Measurements from ENCODE around the gene EAPP.
"Not testable (repeated sequence)": the region's sequence is repeated elsewhere in the genome, so short reads cannot be mapped to it uniquely, and the experiment has no call there.

The EAPP gene

DNA sequence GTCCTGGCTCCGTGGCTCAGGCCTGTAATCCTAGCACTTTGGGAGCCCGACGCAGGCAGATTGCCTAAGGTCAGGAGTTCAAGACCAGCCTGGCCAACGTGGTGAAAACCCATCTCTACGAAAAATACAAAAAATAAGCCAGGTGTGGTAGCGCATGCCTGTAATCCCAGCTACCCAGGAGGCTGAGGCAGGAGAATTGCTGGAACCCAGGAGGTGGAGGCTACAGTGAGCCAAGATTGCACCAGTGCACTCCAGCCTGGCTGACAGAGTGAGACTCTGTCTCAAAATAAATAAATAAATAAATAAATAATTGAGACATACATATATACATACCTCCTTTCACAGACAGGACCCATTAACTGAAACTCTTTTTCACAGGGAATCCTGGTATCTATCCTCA lies 1.4 kb downstream of the EAPP start:
- not testable (repeated sequence) for DNase-seq (ENCODE audit: low spot score)

DNA sequence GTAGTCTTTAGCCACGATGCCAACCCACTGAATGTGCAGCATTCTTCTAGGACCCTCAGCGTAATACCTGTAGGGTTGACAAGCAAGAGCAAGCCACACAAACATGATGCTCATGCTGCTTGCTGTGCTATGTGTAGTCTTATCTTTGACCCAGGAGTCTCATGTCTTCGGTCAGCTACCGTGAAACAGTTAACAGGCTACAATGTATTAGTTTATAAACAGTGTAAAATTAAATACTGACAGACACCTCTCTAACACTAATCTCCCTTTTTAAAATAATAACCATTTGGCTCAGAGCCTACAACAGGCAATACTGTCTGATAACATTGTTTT lies 1.9 kb downstream of the EAPP start:
- DNase-seq (ENCODE audit: low spot score): no peak

DNA sequence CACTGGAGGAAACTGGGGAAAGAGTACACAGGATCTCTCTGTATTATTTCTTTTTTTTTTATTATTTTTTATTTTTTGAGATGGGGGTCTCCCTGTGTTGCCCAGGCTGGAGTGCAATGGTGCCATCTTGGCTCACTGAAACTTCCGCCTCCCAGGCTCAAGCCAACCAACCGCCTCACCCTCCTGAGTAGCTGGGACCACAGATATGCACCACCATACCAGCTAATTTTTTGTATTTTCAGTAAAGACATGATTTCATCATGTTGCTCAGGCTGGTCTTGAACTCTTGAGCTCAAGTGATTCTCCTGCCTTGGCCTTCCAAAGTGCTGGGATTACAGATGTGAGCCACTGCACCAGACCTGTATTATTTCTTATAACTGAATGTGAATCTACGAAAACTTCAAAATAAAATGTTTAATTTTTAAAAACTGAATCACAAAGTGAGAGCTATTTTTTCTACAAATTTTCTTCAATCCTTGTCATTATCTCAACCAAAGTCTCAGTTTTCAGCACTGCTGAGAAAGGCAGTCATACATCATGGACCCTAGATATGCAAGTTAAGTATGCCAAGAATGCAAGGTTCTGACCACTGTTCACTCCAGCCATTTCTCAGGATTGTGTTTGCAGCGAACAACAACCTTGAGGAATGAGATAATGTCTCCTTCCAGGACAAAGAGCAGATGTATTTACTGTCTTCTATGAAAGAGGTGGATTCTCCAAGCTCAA lies 2.4 kb downstream of the EAPP start:
- no peak for DNase-seq (ENCODE audit: low spot score)

DNA sequence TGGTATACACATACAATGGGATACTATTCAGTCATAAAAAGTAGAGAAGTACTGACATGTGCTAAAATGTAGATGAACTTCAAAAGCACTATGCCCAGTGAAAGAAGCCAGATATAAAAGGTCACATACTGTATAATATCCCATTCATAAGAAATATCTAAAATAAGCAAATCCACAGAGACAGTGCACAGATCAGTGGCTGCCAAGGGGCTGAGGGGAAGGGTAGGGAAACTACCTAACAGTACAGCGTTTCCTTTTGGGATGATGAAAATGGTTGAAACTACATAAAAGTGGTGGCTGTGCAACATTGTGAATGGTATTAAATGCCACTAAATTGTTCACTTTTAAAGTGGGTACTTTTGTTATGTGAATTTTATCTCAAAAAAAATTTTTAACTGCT lies 11.9 kb downstream of the EAPP start:
- DNase-seq (ENCODE audit: low spot score): no peak

DNA sequence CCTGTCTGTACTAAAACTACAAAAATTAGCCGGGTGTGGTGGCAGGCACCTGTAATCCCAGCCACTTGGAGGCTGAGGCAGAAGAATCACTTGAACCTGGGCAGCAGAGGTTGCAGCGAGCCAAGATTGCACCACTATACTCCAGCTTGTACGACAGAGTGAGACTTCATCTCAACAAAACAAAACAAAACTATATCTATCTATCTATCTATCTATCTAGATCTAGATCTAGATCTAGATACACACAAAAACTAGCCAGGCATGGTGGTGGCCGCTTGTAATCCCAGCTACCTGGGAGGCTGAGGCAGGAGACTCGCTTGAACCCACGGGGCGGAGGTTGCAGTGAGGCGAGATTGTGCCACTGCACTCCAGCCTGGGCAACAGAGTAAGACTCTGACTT lies 15.3 kb downstream of the EAPP start:
- DNase-seq (ENCODE audit: low spot score): not testable (repeated sequence)

DNA sequence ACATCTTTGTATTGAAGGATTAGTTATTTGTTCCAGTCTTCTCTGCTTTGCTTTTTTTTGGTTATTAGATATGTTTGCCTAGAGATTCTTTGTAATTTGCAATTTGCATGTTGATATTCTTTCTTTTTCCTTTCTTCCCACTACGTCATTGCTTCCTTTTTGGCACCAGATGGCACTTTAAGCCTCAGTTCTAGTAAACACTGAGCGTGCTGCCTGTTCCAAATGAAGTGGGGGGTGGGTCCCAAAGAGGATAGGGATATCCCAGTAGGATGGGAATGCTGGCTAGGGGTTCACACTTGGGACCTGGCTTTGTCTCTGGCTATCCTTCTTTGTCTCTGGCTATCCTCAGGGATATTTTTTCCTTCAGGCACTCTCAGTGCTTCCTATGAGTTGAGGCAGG lies 17.0 kb downstream of the EAPP start:
- DNase-seq (ENCODE audit: low spot score): no peak

DNA sequence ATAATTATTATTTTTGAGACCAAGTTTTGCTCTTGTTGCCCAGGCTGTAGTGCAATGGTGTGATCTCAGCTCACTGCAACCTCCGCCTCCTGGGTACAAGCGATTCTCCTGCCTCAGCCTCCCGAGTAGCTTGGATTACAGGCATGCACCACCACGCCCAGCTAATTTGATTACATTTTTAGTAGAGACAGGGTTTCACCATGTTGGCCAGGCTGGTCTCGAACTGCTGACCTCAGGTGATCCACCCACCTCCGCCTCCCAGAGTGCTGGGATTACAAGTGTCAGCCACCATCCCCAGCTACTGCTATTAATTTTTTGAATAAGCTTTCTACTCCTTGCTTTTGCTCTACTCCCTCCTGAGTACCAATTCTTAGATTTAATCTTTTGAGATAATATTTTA lies 18.4 kb downstream of the EAPP start:
- DNase-seq (ENCODE audit: low spot score): not testable (repeated sequence)

DNA sequence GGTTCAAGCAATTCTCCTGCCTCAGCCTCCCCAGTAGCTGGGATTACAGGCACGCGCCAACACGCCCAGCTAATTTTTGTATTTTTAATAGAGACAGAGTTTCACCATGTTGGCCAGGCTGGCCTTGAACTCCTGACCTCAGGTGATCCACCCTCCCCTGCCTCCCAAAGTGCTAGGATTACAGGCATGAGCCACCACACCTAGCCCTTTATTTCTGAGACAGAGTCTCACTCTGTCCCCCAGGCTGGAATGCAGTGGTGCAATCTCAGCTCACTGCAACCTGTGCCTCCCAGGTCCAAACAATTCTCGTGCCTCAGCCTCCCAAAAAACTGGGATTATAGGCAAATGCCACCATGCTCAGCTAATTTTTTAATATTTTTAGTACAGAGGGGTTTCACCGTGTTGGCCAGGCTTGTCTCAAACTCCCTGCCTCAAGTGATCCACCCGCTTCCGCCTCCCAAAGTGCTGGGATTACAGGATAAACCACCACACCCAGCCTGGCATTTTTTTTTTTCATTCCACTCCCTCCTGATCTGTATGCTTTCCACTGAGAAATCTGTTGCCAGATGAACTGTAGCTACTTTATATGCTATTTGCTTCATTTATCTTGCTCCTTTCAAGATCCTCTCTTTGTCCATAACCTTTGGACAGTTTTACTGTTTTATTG lies 19.1 kb downstream of the EAPP start:
- DNase-seq (ENCODE audit: low spot score): not testable (repeated sequence)

DNA sequence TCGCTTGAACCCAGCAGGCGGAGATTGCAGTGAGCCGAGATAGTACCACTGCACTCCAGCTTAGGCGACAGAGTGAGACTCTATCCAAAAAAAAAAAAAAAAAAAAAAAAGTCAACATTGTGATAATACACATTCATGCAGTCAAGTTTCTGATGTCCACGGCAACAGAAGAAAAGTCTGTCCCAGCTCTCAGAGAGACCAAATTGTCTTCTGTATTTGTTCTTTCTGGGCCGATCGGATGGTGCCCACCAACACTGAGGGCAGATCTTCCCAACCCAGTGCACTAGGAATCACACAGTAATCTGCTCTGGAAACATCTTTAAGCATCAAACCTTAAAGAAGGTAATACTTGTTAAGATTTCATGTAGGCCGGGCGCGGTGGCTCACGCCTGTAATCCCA lies 31.6 kb downstream of the EAPP start:
- DNase-seq (ENCODE audit: low spot score): no peak

DNA sequence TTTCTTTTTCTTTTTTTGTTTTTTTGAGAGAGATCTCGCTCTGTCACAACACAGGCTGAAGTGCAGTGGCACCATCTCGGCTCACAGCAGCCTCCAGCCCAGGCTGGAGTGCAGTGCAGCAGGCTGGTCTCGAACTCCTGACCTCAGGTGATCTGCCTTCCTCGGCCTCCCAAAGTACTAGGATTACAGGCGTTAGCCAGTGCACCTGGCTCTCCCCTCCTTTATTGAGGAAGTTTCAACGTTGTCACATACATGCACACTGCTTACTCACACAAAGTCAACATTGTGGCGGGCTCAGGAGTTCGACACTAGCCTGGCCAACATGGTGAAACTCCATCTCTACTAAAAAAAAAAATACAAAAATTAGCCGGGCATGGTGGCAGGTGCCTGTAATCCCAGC lies 32.0 kb downstream of the EAPP start:
- no peak for DNase-seq (ENCODE audit: low spot score)

DNA sequence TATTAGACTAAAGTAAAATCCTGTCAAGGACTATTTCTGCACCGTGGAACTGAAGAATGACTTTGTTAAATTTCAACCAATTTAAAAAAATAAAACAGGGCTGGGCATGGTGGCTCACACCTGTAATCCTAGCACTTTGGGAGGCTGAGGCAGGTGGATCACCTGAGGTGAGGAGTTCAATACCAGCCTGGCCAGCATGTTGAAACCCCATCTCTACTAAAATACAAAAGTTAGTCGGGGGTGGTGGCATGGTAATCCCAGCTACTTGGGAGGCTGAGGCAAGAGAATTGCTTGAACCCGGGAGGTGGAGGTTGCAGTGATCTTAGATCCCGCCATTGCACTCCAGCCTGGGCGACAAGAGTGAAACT lies 34.4 kb downstream of the EAPP start:
- not testable (repeated sequence) for DNase-seq (ENCODE audit: low spot score)

DNA sequence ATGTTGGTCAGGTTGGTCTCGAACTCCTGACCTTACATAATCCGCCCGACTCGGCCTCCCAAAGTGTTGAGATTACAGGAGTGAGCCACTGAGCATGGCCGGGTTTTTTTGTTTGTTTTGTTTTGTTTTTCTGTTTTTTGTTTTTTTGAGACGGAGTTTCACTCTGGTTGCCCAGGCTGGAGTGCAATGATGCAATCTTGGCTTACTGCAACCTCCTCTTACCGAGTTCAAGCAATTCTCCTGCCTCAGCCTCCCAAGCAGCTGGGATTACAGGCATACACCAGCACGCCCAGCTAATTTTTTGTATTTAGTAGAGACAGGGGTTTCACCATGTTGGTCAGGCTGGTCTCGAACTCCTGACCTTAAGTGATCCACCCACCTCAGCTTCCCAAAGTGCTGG lies 35.5 kb downstream of the EAPP start:
- not testable (repeated sequence) for DNase-seq (ENCODE audit: low spot score)

DNA sequence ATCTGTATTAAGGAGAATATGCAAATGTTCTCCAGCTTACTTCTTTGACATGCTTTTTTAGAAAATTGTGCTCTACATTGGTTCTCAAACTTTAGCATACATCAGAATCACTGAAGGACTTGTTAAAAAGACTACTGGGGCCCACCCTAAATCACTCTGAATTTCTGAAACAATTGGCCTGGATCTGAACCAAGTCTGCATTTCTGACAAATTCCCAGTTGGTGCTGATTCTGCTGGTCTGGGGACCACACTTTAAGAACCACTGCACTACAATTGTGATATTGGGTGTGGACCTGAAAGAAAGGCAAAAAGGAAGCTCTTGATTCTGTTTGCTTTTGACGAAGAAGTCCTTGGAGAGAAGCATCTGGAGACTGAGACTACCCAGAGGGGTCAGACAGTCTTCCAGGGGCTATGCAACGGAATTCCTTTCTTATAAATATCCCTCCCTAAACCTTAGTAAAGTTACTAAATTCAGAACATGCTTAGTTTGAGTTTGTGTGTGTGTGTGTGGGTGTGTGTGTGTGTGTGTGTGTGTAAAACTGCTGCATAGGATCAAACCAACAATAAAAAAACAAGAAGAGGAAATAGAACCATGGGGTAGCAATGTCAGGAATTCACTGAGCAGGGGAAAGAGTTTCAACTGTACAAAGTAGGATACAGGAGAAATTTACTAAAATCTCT lies 36.8 kb downstream of the EAPP start:
- DNase-seq (ENCODE audit: low spot score): no peak

DNA sequence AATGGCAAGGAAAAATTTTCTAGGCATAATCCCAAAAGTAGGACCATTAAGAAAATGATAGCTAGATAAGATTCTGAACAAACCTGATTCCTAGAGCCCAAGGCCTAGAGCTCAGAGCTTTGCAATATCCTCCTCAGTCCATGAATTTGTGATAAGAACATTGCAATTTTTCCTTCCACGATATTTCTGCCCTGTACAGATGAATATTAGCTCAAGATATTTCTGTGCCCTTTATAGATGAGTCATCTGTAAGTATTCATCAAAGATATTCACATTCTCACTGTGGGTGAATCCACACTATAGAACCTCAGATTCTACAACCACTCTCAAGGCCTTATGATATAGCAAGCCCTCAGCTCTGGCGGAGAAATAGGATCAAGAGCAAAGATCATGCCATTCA lies 37.5 kb downstream of the EAPP start:
- DNase-seq (ENCODE audit: low spot score): no peak

DNA sequence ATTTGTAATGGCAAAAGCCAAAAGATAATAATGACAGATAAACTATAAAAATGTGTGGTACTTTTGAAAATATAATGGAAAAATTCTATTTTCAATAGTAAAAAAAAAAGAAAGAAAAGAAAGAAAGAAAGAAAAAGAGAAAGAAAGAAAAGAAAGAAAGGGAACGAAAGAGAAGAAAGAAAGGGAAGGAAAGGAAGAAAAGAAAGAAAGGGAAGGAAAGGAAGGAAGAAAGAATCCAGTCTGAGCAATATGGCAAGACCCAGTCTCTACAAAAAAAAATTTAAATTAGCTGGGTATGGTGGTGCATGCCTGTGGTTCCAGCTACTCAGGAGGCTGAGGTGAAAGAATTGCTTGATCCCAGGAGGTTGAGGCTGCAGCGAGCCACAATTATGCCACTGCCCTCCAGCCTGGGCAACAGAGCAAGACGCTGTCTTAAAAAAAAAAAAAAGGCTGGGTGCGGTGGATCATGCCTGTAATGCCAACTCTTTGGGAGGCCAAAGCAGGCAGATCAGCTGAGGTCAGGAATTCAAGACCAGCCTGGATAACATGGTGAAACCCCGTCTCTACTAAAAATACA lies 38.4 kb downstream of the EAPP start:
- no peak for DNase-seq (ENCODE audit: low spot score)

DNA sequence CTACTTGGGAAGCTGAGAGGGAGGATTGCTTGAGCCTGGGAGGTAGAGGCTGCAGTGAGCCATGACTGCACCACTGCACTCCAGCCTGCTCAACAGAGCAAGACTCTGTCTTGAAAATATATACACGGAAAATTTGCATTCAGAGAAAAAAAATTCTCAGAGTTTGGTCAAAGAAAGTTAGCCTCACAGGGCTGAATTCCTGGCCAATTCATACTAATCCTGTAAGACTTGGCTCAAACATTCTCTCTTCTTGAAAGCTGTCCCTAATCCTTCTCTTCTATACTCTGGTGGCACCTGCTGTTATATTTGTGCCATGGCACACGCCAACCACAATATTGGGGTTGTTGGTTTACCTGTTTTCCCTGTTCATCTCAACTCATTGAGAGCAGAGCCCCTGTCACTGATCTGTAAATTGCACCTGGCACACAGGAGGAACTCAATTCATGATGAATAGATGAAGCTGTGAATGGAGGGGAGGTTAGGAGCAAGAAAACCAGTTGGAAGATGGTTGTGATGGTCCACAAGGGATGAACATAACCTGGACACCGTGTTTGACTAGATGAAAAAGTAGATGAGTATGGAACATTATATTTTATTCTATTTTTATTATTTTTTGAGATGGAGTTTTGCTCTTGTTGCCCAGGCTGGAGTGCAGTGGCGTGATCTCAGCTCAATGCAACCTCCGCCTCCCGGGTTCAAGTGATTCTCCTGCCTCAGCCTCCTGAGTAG lies 40.7 kb downstream of the EAPP start:
- DNase-seq (ENCODE audit: low spot score): no peak

DNA sequence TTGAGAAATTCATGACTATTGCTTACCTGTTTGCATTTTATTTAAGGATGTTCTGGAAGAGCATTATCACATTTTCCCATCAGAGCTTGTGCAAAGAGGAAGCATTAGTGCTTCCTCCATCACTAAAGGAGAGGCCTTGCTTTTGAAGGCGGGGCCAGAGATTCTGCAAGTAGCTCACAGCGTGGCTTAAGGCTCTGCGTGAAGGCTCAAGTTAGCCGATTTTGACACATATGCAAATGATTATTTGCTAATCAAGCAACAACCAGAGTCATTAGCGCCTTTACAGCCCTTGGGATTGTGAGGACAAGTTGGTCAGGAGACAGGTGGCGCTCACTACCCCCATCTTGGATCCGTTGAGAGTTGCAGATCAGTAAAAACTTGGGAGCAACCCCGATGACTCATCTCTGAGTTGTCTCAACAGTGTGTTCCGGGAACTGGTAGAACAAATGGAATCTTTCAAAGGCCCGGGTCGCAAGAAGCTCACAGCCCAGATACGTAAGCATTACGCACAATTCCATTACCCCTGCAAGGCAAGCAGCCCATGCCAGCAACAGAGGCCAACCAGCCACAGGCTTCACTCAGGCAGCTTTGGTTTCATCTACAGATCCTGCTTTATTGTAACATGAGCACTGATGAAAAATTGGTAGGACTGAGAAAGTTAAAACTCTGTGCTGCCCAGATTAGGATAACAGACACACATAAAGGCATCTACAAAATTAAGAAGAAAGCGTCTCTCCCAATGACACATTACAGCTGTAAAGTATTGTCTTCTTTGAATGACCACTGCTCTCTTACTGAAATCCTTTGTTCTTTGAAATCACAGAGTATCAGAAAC lies 42.6 kb downstream of the EAPP start:
- no peak for DNase-seq (ENCODE audit: low spot score)

DNA sequence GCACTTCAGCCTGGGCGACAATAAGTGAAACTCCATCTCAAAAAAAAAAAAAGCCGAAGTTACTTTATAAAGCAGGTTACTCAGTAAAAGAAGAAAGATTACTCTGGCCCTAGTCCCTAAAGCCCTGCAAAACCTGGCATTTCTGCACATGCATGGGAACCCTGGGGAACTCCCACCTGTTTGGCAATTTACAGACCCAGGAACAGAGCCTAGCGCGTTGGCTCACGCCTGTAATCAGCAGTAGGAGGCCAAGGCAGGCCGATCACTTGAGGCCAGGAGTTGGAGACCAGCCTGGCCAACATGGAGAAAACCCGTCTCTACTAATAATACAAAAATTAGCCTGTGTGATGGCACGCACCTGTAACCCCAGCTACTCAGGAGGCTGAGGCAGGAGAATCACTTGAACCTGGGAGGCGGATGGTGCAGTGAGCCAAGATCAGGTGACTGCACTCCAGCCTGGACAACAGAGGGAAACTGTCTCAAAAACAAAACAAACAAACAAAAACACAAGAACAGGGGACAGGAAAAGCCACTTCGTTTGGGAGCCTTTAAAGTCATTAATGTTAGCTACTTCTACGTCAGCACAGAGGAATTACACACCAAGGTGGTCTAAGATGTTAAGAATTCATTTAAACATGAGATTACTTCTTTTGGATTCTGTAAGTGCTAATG lies 43.4 kb downstream of the EAPP start:
- DNase-seq (ENCODE audit: low spot score): no peak

DNA sequence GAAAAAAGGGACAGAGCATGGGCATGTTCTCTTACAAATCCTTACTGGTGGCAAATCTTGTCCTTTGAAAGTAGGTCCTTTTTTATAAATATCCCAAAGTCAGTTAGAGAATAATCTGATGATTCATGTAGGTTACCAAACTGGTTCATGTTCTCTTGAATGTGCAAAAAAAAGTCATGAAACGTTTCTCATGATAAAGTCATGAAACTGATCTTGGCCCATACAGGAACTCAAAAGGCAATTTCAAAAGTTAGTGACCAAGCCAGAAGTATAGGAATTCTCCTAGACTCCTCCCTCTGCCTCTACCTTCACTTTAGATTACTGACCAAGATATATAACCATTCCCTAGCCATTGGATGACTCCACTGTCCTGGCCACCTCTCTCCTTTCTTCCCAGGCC lies 50.2 kb downstream of the EAPP start:
- DNase-seq (ENCODE audit: low spot score): no peak

DNA sequence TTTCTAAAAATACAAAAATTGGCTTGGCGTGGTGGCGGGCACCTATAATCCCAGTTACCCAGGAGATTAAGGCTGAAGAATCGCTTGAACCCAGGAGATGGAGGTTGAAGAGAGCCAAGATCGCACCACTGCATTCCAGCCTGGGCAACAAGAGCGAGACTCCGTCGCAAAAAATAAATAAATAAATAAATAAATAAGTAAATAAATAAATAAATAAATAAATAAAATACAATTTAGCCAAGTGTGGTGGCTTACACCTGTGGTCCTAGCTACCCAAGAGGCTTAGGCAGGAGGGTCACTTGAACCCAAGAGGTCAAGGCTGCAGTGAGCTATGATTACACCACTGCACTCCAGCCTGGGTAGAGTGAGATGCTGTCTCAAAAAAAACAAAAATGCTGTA lies 51.0 kb downstream of the EAPP start:
- no peak for DNase-seq (ENCODE audit: low spot score)

DNA sequence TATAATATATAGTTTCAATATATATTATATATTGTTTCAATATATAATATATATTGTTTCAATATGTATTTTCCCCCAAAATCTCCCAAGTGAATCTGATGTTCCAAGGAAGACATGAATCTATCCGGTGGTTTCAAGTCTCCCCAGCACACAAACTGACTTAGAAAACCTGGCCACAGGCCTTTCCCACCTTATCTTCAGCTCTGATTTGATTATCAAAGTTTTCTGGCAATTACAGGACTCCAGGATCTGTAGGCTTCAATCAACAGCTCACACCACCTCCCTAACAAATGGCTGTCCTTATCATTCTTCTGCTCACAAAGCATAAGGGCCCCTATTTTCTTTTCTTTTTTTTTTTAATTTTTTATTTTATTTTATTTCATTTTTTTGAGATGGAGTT lies 54.8 kb downstream of the EAPP start:
- no peak for DNase-seq (ENCODE audit: low spot score)
